ENCODE measurements around the gene ZNF134. TPM values are rescaled to one million over a fixed set of nuclear protein-coding genes. Genes with fewer than 3 reads are reported as not detected.
A peak's percentile ranks its signal among the peaks of the same experiment; 100 is the strongest.

ZNF134 gene
- total and polyA plus RNA-seq, 12 donors: 3.2 to 25.2 (median 18.9) TPM

DNA sequence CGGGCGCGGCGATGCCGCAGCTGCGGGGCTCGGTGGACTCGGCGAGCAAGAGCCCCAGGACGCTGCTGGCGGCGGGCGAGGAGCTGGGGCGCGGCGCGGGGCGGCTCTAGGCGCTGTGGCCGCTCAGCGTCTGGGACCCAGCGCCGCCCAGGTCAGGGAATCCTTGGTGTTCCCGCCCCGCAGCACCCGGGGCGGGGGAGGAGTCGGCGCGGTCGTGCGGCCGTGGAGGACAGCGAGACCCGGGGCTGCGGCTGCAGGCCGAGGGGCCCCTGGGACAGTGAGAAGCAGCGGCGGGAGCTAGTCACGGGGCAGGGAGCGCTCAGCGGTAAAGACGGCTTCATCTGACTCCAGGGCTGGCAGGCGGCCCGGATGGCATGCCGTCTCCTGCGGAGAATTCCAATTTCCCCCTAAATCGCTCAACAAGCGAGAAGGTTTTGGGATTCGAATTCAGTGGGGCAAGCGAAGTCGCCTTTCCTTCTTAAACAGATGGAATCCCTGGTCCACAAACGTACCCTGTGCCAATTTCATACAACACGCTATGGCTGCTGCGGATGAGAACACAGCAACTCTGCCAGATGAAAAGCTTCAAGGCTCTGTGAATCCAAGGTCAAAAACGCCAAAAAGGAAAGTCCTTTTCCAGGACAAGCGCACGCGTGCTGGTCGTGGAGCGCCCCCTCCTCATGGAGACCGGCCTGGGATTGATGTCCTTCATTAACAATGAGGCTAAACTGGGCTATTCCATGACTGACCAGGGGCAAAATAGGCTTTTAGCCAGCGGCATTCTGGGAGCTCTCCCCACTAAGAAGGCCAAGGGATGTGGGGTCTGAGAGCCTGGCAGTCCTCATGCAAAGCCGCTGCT is 50.5 kb downstream of the ZNF134 start:
- Histone ChIP-seq H3K27ac (peak overlapping the region; percentile 41 to 88 (median 81)), H3K36me3 (replicated peaks in 1 of 2) (no peaks in the 10 kb centered on the region), H3K4me3 (peak overlapping the region in 3 of 4 donors; percentile 55 to 73 (median 69)), H3K9me3 (replicated peaks in 1 of 3) (no peaks in the 10 kb centered on the region), H3K4me1 (replicated peaks in 1 of 2) (peaks cover 0 to 12% of the 10 kb centered on the region in 2 donors), H3K27me3 (no peaks in the 10 kb centered on the region)
- intact Hi-C loops (cut with DNase I): no loop called here
- peak; percentile 65 to 87 (median 74) for DNase-seq
- WGBS, 4 donors: 1 to 2% (median 1%) methylated on average over 25 to 64 of the region's 64 CpGs
- TF ChIP-seq, protein P1, sequence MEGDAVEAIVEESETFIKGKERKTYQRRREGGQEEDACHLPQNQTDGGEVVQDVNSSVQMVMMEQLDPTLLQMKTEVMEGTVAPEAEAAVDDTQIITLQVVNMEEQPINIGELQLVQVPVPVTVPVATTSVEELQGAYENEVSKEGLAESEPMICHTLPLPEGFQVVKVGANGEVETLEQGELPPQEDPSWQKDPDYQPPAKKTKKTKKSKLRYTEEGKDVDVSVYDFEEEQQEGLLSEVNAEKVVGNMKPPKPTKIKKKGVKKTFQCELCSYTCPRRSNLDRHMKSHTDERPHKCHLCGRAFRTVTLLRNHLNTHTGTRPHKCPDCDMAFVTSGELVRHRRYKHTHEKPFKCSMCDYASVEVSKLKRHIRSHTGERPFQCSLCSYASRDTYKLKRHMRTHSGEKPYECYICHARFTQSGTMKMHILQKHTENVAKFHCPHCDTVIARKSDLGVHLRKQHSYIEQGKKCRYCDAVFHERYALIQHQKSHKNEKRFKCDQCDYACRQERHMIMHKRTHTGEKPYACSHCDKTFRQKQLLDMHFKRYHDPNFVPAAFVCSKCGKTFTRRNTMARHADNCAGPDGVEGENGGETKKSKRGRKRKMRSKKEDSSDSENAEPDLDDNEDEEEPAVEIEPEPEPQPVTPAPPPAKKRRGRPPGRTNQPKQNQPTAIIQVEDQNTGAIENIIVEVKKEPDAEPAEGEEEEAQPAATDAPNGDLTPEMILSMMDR (IDR thresholded peaks at IDR 0.05): no peak
- TF ChIP-seq POLR2A (IDR thresholded peaks at IDR 0.05): peak in 1 of 2 donors; percentile 79

GRCh38 chr19:57665261-57665806 is 51.3 kb downstream of the ZNF134 start:
- intact Hi-C loops (cut with DNase I): no loop called here
- Histone ChIP-seq H3K27me3 (no peaks in the 10 kb centered on the region), H3K36me3 (replicated peaks in 1 of 2) (no peaks in the 10 kb centered on the region), H3K4me3 (peak overlapping the region in 1 of 4 donors; percentile 73), H3K9me3 (replicated peaks in 1 of 3) (no peaks in the 10 kb centered on the region), H3K27ac (peak overlapping the region; percentile 41 to 88 (median 81)), H3K4me1 (replicated peaks in 1 of 2) (peaks cover 0 to 12% of the 10 kb centered on the region in 2 donors)
- WGBS, 4 donors: 40 to 58% (median 53%) methylated on average over 8 to 9 of the region's 9 CpGs
- no peak for TF ChIP-seq POLR2A (IDR thresholded peaks at IDR 0.05)
- TF ChIP-seq, protein P1 (IDR thresholded peaks at IDR 0.05): no peak
- peak; percentile 33 to 75 (median 51) for DNase-seq

DNA sequence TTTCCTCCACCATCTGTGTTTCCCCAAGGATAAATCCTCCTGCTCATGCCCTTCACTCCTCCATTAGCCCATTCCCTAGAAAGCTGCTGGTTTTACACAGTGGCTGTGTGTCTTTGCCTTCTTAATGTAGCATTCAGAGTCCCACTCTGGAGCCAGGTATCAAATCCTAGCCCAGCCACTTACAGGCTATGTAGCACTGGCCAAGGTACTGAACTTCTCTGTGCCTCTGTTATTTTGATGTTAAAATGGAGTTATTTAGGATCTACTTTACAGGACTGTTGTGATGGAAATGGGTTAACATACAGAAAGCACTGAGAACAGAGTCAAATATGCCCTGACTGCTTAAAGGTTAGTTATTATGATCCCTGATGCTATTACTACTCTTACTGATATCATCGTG is 53.2 kb downstream of the ZNF134 start:
- TF ChIP-seq, protein P1 (IDR thresholded peaks at IDR 0.05): no peak
- TF ChIP-seq POLR2A (IDR thresholded peaks at IDR 0.05): no peak
- DNase-seq: no peak
- 83 to 88% (median 84%) methylated on average over 1 of the region's 1 CpG for WGBS, 4 donors
- Histone ChIP-seq H3K27me3 (no peaks in the 10 kb centered on the region), H3K36me3 (replicated peaks in 1 of 2) (no peaks in the 10 kb centered on the region), H3K27ac (no peak overlapping the region), H3K9me3 (replicated peaks in 1 of 3) (no peaks in the 10 kb centered on the region), H3K4me3 (no peak overlapping the region), H3K4me1 (replicated peaks in 1 of 2) (peaks cover 0 to 12% of the 10 kb centered on the region in 2 donors)
- intact Hi-C loops (cut with DNase I): no loop called here

DNA sequence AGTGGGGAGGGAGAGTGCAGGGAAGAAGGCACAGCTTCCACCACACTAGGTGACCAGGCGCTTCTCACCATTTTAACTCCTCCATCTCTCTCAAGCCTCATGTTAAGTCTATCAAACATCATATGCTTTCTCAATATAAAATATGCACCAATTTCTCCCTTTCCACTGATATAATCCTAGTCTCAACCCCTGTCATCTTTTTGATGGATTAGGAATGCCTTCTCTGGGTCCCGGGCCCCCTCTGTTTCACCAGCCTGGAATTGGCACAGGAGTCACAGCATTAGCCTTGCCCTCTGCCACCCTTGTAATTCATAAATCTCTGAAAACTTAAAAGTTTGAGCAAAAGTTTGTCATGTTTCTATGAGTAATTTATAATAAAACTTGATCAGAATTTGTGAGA is 54.6 kb downstream of the ZNF134 start, which contains the start of gene ZSCAN4:
ZSCAN4 (plus strand) TSS at position 301 of the 400 bp plus-strand sequence. CDS start 7,211 bp downstream, outside the sequence.
- Histone ChIP-seq H3K9me3 (replicated peaks in 1 of 3) (no peaks in the 10 kb centered on the region), H3K27ac (no peak within 1 kb of the TSS), H3K36me3 (replicated peaks in 1 of 2) (no peaks in the 10 kb centered on the region), H3K4me1 (replicated peaks in 1 of 2) (peaks cover 0 to 12% of the 10 kb centered on the region in 2 donors), H3K4me3 (no peak within 1 kb of the TSS), H3K27me3 (no peaks in the 10 kb centered on the region)
- DNase-seq: no peak
- 67 to 70% (median 69%) methylated on average over 2 of the region's 2 CpGs for WGBS, 4 donors
- TF ChIP-seq, protein P1 (IDR thresholded peaks at IDR 0.05): no peak
- TF ChIP-seq POLR2A (IDR thresholded peaks at IDR 0.05): no peak
- intact Hi-C loops (cut with DNase I): no loop called here
